ENCODE results near the gene PLPPR5. TPM values are rescaled to one million over a fixed set of nuclear protein-coding genes. Genes with fewer than 3 reads are reported as not detected.

The PLPPR5 gene
- total RNA-seq, 4 donors from 2014 or later, result not detected

- H3K9me3 ChIP-seq, result no peaks in the 10 kb centered on the region
- no peak overlapping the region for H3K4me3 ChIP-seq
- H3K27ac ChIP-seq, result no peak overlapping the region
- TF ChIP-seq CTCF (IDR thresholded peaks at IDR 0.05) (no peak), POLR2A (IDR thresholded peaks at IDR 0.05) (no peak)
- H3K36me3 ChIP-seq, result no peaks in the 10 kb centered on the region
- no peaks in the 10 kb centered on the region for H3K27me3 ChIP-seq
- DNase-seq, result no peak
- 94 to 95% methylated on average over 4 of the region's 4 CpGs for WGBS, 2 donors
- no peaks in the 10 kb centered on the region for H3K4me1 ChIP-seq
- intact Hi-C loops (cut with DNase I), result no loop called here
Measured at GRCh38 chr1:98940069-98940721, 64.5 kb downstream of the PLPPR5 start.

DNA sequence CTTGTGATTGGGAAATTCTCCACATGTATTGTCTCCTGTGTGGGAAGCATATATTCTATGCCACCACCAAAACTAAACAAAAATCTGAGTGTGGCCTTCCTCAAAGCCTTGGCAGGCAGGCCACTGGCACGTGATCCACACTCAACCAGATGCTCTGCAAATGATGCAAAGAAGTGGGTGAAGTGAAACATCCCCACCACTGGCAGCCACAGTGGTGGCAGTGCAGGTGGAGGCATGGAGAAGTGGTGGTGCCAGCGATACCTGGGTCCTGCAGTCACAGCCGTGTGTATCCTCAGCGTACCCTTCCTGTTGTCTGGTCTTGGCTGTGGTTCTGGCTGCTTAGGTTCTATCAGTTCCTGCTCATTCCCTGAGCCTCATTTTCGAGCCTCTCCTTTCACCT is 65.2 kb downstream of the PLPPR5 start:
- no peak for TF ChIP-seq POLR2A (IDR thresholded peaks at IDR 0.05)
- TF ChIP-seq CTCF (IDR thresholded peaks at IDR 0.05), result no peak
- no peak for DNase-seq
- no peak overlapping the region for H3K4me3 ChIP-seq

GRCh38 chr1:98937347-98937746 is 67.3 kb downstream of the PLPPR5 start:
- TF ChIP-seq CTCF (IDR thresholded peaks at IDR 0.05) (no peak), POLR2A (IDR thresholded peaks at IDR 0.05) (no peak)
- no peaks in the 10 kb centered on the region for H3K36me3 ChIP-seq
- no peak overlapping the region for H3K4me3 ChIP-seq
- no peak for DNase-seq
- H3K27ac ChIP-seq, result no peak overlapping the region
- no peaks in the 10 kb centered on the region for H3K4me1 ChIP-seq
- H3K9me3 ChIP-seq, result no peaks in the 10 kb centered on the region
- no peaks in the 10 kb centered on the region for H3K27me3 ChIP-seq
- intact Hi-C loops (cut with DNase I), result no loop called here

More for the DNA sequence above, 65.2 kb downstream of the PLPPR5 start:
- no peaks in the 10 kb centered on the region for H3K27me3 ChIP-seq
- H3K9me3 ChIP-seq, result no peaks in the 10 kb centered on the region
- H3K27ac ChIP-seq, result no peak overlapping the region
- WGBS, 2 donors, result 70 to 93% methylated on average over 3 to 5 of the region's 5 CpGs
- no peaks in the 10 kb centered on the region for H3K36me3 ChIP-seq
- intact Hi-C loops (cut with DNase I), result no loop called here
- H3K4me1 ChIP-seq, result no peaks in the 10 kb centered on the region

DNA sequence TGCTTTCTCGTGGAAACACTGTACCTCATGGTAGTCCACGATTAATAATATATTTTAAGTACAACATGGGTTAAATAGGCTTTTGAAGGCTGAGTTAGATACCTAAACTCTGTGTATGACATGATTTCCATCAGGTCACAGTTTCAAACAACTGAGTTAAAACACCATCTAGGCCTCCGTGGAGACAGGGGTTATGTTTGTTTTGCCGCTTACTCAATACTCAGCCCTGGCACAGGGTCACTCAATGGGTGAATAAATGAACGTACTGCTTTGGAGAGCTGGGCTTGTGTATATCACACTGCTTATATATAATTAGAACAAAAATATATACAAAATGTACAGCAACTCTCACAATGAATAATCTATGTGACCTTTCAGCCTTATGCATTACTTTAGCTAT is 72.5 kb downstream of the PLPPR5 start:
- Histone ChIP-seq H3K27ac (no peak overlapping the region), H3K4me3 (no peak overlapping the region), H3K4me1 (no peaks in the 10 kb centered on the region), H3K27me3 (no peaks in the 10 kb centered on the region), H3K36me3 (no peaks in the 10 kb centered on the region), H3K9me3 (no peaks in the 10 kb centered on the region)
- 55 to 63% methylated on average over 5 of the region's 5 CpGs for WGBS, 2 donors
- no peak for DNase-seq
- no peak for TF ChIP-seq CTCF (IDR thresholded peaks at IDR 0.05)
- no peak for TF ChIP-seq POLR2A (IDR thresholded peaks at IDR 0.05)
- intact Hi-C loops (cut with DNase I), result no loop called here

- Histone ChIP-seq H3K27ac (no peak overlapping the region), H3K36me3 (no peaks in the 10 kb centered on the region), H3K27me3 (no peaks in the 10 kb centered on the region), H3K4me3 (no peak overlapping the region), H3K4me1 (no peaks in the 10 kb centered on the region), H3K9me3 (no peaks in the 10 kb centered on the region)
- intact Hi-C loops (cut with DNase I), result no loop called here
- WGBS, 2 donors, result 65 to 67% methylated on average over 8 of the region's 8 CpGs
- no peak for DNase-seq
- TF ChIP-seq POLR2A (IDR thresholded peaks at IDR 0.05) (no peak), CTCF (IDR thresholded peaks at IDR 0.05) (no peak)
Measured at GRCh38 chr1:98931128-98931835, 73.4 kb downstream of the PLPPR5 start.
